ENCODE data around the gene PTGFRN.

- TF ChIP-seq EZH2 (IDR thresholded peaks at IDR 0.05; ENCODE audit: low read length) (no peak), CTCF (optimal IDR thresholded peaks at IDR 0.05 in 1 of 3, IDR thresholded peaks at IDR 0.05 in 1 of 3, conservative IDR thresholded peaks at IDR 0.05 in 1 of 3; ENCODE audit: extremely low read depth in 1 of 3, insufficient read depth in 2 of 3, low read length in 3 of 3) (no peak)
Observed at GRCh38 chr1:116972674-116973030, 62.9 kb downstream of the PTGFRN start.

Data from keratinocyte (primary cell).